Esophagus (tissue), 2 donors: ENCODE measurements around the gene FAM83F. TPM values are rescaled to one million over a fixed set of nuclear protein-coding genes. Genes with fewer than 3 reads are reported as not detected.

Source experiments
- polyA plus RNA-seq, 2 donors: library from polyadenylated mRNA; stranded (reverse); fragments of 200-250 nt; gene quantifications; one replicate each; pipeline ENCODE4 v1.2.3, GENCODE V29; 2013
- donor health status: healthy with polysubstance abuse.
- donor health status: Bipolar disorder and iron deficiency.

Gene FAM83F
- polyA plus RNA-seq, 2 donors = 8.6 to 12.9 TPM

Other genes starting within 250 kb of the FAM83F start
- gene ENTHD1, start 101.2 kb upstream of the FAM83F start, polyA plus RNA-seq = not detected
- 1 to 10 TPM in 1 of 2 donors, under 1 TPM in 1; 0.82 to 1.3 TPM for gene GRAP2, start 93.9 kb upstream of the FAM83F start, polyA plus RNA-seq
- gene TMA7B, start 34.6 kb upstream of the FAM83F start, polyA plus RNA-seq = under 1 TPM in 1 of 2 donors, not detected in 1; 0.14 TPM
- 1 to 10 TPM; 2.3 to 8.2 TPM for gene TNRC6B, start 183.0 kb downstream of the FAM83F start, polyA plus RNA-seq